ENCODE measurements around the gene CALY.

- TF ChIP-seq CREB1 (IDR thresholded peaks at IDR 0.05; ENCODE audit: low read depth) (no peak), TCF12 (IDR thresholded peaks at IDR 0.05; ENCODE audit: low read depth) (peak; percentile 71), EP300 (IDR thresholded peaks at IDR 0.05; ENCODE audit: borderline replicate concordance) (peak; percentile 33; the same call in 1 of the 2 replicates)
These were observed 7.0 kb downstream of the CALY start for GRCh38 chr10:133329491-133330202.
